Tibial nerve (tissue), 4 donors: ENCODE measurements around the gene KBTBD4.

ENCODE experiments used
- CTCF ChIP-seq, 5 experiments: fragments of 200-600 bp in 3 of 5; fragments of 450-650 bp in 2 of 5; sonication (generic) in 3 of 5; IDR thresholded peaks; one replicate each; pipeline ENCODE4 v1.5.1; 2016 to 2019; ENCODE audit warnings: antibody characterized with exemption in 5 of 5, mild to moderate bottlenecking in 3 of 5, moderate library complexity in 2 of 5
- EP300 ChIP-seq, 2 donors: sonication (generic); formaldehyde crosslinking; IDR thresholded peaks; one replicate each; pipeline ENCODE4 v1.6.1; 2017; ENCODE audit warnings: antibody characterized with exemption in 2 of 2, mild to moderate bottlenecking in 1 of 2
- POLR2A ChIP-seq, 2 donors: fragments of 450-650 bp; IDR thresholded peaks; one replicate each; pipeline ENCODE4 v1.6.1; 2017; ENCODE audit warnings: antibody characterized with exemption in 2 of 2, mild to moderate bottlenecking in 2 of 2, moderate library complexity in 2 of 2

GRCh38 chr11:47595029-47595428 is 16.3 kb upstream of the KBTBD4 start:
- no peak for TF ChIP-seq CTCF (IDR thresholded peaks at IDR 0.05)
- TF ChIP-seq EP300 (IDR thresholded peaks at IDR 0.05), result no peak
- no peak for TF ChIP-seq POLR2A (IDR thresholded peaks at IDR 0.05)
